Upper lobe of left lung (tissue), 4 donors: ENCODE results near the gene CD99L2.

Source experiments
- CTCF ChIP-seq, 6 experiments: fragments of 450-650 bp in 4 of 6; fragments of 200-600 bp in 2 of 6; sonication (generic) in 2 of 6; IDR thresholded peaks; one replicate each; pipeline ENCODE4 v1.5.1; 2016 to 2019; ENCODE audit warnings: antibody characterized with exemption in 6 of 6
- EP300 ChIP-seq, 4 donors: sonication (generic); formaldehyde crosslinking; IDR thresholded peaks; one replicate each; pipeline ENCODE4 v1.5.1; 2017; ENCODE audit warnings: antibody characterized with exemption in 4 of 4, control low read depth in 2 of 4
- POLR2A ChIP-seq, 4 donors: fragments of 450-650 bp; IDR thresholded peaks; one replicate each; pipeline ENCODE4 v1.5.1; 2016 to 2017; ENCODE audit warnings: antibody characterized with exemption in 4 of 4, mild to moderate bottlenecking in 2 of 4
- POLR2AphosphoS5 ChIP-seq, 2 donors: sonication (generic); formaldehyde crosslinking; IDR thresholded peaks; one replicate each; pipeline ENCODE4 v1.5.1; 2017; ENCODE audit warnings: antibody characterized with exemption in 2 of 2

- TF ChIP-seq CTCF (IDR thresholded peaks at IDR 0.05) (no peak), POLR2A (IDR thresholded peaks at IDR 0.05) (peak in 2 of 4 donors; percentile 26 to 55), POLR2AphosphoS5 (IDR thresholded peaks at IDR 0.05) (peak in 1 of 2 donors; percentile 2), EP300 (IDR thresholded peaks at IDR 0.05) (no peak)
These were observed at the start of gene CD99L2 for GRCh38 chrX:150898343-150899190.
